AML-193 (cell line): ENCODE measurements around the gene CDC42BPG.

Experiments used
- DNase-seq, 2 experiments: peaks; one replicate each; lab custom pipeline; 2025; lab: John Stamatoyannopoulos, UW

CDC42BPG gene

DNA sequence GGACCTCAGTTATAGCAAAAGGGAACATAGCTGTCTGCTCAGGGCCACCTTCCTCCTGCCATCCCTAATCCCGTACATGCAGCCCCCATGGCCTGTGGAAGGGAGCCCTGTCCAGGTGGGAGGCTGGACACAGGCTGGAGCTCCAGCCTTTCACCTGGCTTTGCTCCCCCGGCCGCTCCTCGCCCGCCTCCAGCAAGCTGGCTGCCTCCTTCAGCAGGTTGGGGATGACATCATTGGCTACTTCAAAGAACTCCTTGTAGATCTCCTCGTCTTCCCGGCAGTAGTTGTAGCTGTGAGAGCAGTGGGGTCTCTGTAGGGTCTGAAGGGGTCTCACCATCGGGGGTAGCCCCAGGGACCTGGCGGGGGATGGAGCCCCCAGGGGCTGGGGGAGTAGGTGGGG lies 39.0 kb downstream of the CDC42BPG start:
- no peak for DNase-seq

DNA sequence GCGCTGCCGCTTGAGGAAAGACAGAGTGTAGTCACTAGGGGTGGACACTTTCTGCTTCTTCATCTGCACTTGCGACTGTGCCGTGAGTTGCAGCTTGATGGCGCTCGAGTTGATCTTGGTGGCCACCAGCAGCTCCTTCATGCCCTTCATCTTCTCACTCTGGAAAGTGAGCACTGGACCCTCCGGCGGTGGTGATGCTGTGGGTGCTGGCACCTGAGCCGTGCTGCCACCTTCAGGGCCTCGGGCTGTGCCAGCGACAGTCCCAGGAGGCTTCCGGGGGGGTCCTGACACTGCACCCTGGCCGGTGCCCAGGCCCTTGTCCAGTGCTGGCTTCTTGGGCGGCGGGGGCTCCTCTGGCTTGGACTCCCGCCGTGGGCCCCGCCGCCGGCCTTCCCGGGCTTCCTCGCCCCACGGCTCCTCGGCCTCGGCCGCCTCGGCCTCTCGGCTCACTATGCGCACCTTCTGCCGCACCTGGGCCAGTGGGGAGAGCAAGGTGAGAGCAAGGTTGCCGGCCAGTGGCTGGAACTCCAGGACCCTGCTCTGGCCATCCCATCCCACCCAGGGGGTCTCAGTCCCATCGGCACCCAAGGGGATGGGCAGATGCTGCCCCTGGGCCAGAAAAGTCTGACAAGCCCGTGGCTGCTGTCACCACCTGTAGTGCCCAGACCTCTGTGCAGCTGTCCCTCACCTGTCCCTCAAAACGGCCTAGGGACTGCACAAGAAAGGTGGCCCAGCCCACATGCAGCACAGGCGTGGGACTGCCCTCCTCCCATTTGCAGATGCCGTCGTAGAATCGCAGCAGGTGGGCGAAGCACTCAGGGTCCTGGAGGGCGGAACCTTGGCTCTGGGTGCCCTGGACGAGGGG lies 39.9 kb downstream of the CDC42BPG start:
- DNase-seq: no peak

DNA sequence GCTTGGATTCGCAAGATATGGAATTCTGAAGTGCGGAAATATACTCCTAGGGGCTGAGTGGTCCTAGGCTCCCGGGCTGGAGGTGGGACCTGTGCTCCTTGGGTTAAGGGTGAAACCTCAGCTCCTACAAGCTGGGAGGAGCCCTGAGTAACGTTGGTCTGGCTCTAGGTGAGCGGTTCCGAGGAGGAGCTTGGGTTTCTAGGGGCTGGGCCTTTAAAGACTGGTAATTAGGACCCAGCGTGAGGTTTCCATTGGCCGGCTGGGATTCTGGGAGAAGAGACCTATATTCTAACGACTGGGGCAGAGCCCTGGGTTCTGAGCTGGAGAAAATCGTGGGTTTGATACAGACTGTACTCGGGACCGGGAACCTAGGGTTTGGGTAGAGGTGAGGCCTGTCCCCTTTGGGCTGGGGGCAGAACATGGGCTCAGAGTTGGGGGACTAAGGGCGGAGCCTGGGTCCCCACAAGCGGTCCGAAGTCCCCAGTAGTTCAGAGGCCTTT lies 40.6 kb downstream of the CDC42BPG start:
- DNase-seq: no peak

DNA sequence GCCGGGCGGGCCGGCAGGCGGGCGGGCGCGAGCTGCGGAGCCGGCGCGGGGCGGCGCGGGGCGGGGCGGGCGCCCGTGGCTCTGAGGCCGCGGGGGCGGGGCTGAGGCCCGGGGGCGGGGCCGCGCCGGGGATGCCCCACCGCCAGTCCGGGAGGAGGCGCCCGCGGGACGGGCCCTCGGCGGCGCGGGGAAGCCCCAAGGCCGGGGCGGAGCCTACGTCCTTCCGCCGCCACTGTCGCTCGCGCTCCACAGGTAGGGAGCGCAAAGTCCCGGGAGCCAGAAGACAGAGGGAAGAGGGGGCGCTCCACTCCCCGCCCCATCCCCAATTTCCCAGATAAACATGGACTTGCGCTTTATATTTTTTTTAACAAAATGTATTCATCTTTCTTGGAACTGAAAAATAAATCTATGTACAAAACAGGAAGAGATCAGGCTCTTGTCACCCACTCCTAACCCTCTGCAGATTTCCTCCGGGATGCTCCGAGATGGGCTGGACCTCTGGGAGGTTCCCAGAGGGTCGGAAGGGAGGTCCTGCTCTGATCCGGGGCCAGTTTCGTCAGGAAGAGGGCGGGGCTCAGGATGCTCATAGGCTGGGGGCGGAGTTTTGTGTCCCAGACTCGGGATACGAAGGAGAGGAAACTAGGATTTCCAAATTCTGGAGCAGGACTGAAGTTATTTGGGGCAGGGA lies 41.2 kb downstream of the CDC42BPG start, which contains the start of gene MAP4K2:
Gene MAP4K2, minus strand, starts transcription at position 57 of the 688 bp plus-strand sequence. CDS start 65 bp downstream, outside the sequence.
- peak; percentile 36 to 63 for DNase-seq

DNA sequence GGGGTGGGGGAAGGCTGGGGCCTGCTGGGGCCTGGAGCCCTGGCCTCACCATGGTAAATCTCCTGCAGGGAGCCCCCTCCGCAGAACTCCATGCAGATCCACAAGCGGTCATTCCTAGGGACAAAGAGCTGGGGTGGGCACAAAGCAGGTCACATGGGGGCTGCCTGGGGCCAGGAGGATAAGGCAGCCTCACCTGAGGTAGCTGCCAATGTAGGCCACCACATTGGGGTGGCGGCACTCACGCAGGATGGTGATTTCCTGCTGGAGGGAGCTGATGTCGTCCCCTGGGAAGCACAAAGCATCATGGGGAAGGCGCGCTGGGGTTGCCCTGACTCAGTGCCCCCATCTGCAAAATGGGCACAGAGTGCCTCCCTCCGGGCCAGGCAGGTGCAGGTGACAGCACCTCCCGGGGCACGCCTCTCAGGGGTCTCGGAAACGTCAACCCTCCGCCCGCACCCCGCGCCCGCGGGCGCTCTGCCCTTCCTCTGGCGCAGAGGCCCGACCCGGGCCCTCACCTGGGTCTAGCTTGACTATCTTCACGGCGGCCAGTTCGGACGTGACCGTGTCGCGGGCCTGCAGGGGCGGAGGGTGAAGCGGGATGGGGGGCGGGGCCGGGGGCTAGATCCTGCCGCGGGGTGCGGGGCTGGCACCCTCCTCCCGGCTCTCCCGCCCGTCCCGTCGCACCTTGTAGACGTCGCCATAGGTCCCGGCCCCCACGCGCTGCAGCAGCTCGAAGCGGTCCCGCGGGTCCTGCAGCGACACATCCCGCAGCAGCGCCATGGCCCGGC lies 41.9 kb downstream of the CDC42BPG start:
- no peak for DNase-seq

DNA sequence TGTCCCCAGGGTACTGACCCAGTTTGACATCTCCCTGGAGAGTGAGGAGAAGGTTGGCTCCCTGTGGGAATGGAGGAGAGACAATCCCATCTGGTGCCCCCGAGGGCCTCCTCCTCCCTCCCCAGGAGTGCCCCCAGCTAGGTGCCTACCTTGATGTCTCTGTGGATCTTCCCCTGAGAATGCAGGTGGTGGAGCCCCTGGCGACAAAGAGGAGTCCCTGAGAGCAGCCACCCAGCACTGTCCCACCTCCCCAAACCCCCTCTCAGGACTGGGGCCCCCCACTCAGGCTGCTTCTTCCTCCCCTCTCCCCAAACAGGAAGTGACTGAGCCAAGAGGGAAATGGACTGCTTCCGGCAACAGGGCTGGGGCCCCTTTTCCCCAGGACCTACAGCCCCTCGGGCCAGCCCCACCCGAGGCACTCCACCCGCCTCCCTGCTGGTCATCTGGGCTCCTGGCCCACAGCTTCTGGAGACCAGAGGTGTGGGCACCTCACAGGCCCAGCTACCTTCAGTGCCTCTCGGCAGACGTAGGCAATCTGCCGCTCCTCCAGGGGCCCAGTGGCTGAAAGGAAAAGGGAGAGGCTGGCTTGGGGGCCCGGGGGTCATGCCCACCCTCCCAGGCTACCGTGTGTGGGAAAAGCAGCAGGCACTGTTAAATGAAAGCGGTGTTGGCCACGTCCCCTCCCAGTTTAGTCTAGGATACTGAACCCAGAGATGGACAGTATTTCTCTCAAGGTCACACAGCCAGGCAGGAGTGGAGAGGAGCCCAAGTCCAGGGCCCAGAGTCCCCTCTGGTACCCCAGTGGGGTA lies 42.7 kb downstream of the CDC42BPG start:
- no peak for DNase-seq

DNA sequence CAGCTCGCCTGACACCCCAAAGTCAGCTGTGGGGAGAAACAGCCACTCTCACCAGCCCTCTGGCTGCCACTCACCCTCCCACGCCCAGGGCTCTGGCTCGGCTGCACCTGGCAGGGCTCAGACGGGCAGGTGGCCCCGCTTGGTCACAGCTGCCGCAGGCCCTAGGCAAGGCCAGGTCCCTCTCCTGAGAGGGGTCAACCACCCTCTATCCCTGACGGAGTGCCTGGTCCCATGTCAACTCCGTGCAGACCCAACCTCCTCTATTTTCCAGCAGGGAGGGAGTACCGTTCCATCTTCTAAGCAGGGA lies 43.3 kb downstream of the CDC42BPG start:
- no peak for DNase-seq

DNA sequence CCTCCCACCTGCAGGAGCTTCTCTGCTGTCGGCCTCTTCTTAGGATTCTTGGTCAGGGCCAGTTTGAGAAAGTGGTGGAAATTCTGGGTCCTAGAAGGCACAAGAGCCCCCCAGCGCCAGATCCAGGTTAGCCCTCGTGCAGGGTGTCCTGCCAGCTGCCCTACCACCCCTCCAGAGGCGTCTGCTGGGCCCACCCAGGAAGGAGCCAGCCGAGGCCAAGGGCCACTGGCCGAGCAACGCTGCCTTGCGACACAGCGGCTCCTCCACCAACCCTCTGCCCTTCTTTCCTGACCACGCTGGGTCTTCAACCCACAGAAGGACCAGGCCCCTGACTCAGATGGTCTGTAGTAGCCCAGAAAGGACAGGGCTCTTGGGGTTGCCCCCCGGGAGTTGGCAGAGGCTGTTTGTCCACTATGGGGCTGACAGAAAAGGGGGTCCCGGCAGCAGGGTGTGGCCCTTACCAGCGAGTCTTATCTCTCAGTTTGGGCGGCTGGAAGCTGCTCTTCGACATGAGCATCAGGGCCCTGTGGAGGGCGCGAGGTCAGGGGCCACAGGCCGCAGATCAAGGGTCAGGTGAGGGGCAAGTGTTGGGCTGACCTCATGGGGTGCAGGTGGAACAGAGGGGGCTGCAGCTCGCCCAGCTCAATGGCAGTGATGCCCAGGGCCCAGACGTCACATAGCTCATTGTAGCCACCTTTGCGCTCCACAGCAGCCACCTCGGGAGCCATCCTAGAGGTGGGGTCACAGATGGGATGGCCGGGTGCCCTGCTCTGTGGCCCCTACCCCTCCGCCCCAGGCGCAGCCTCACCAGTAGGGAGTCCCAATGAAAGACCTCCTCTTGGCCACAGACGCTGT lies 43.9 kb downstream of the CDC42BPG start:
- no peak for DNase-seq

DNA sequence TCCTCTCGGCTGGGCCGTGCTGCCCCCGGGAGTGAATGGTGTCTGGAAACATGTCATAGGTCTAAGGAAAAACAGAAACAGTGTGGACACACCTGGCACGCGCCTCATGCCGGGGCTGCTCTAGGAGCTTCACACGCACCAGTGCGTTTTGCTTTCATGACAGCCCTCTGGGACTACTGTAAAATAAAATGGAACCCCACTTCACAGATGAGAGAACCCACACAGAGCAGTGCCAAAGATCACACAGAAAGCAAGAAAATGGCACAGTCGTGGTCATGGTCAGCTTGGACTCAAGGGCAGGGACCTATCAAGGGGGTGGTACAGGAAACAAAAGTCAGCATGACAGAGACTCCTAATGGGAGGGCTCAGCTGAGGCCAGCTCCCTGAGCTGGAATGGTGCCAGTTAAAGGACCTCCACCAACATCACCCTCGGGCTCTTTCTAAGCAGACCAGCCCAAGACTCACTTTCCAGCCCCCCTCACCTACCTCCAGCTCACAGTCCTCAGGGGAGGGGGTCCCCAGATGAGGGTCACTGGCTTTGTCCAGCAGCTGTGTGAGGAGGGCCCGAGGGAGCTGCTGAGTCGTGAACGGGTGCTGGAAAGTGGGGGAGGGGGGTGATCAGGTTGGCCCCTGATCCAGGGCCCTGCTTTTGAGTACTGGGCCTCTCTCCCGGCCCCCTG lies 44.7 kb downstream of the CDC42BPG start:
- no peak for DNase-seq

DNA sequence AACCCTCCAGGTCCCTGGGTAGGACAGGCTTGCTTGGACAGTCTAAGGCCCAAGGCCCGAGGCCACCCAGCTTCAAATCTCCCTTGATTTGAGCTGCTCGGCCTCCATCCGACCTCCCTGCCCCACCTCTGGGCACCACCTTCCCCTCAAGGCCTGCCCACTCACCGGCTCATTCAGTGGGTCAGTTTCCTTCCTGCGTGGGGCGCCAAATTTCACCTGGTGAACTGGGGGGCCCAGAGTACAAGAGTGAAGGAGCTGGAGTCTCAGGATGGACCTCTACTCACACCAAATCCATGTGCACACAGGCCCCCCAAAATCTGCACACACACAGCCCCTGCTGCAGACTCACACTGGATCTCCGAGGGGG lies 45.2 kb downstream of the CDC42BPG start:
- no peak for DNase-seq

DNA sequence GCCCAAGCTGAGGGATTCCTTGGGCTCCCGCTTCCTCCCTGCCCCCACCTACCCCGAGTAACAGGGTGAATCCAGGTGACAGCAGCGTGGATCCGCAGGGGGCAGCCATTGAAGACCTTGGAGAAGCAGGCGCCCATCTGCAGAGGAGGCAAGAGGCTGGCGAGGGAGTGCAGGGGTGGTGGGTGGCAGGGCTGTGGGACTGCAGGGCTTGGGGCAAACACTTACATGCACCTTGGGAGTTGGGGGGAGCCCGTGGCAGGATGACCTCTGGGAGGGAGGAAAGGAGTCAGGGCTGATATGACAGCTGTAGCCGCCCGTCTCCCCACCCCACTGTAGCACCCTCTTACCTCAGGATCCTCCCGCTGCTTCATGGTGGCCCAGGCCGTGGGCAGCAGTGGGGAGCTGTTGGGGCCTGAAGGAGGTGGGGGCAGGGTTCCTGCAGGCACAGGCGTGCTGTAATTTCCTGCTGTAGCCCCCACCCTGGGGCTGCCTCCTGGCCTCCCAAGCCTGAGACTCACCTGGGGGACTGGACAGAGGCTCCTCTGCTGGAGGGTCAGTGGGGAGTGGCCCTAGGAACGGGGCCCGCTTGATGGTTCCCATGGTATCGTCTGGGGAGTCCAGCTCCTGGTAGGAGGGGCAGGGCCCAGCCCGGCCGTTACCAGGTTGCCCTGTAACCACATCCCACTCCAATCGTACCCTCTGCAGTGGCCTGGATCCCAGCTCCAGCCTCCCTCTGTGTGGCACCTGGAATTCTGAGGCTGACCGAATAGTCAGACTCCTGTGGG lies 47.5 kb downstream of the CDC42BPG start:
- DNase-seq: no peak

DNA sequence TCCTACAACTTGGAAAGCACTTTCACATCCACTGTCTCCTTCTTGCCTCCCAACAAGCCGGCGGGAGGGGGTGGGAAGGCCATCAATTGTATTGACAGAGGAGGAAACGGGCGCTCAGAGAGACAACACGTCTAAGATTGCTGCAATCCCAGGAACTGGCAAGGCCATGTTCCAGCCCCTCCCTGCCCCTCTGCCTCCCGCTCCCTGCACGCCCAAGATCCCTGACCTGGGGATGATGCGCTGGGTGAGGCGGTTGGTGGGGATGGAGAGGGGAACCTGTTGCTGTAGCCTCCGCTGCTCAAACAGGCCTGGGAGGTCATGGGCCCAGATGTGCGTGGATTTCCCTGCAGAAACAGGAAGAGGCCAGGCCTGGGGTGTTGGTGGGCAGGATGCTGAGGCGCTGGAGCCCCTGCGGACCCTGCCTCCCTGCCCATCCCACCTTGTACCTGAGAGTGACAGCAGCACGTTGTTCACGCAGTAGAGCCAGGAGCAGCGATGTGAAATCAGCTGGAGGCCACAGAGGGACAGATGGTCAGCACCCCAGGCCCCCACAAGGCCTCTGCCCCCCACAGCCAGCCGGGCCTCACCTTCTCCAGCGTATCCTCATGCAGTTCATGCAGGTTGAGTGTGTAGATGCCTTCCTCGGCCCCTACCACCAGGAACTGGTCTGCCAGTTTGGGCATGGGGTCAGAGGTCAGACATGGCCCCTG lies 48.3 kb downstream of the CDC42BPG start:
- DNase-seq: no peak

DNA sequence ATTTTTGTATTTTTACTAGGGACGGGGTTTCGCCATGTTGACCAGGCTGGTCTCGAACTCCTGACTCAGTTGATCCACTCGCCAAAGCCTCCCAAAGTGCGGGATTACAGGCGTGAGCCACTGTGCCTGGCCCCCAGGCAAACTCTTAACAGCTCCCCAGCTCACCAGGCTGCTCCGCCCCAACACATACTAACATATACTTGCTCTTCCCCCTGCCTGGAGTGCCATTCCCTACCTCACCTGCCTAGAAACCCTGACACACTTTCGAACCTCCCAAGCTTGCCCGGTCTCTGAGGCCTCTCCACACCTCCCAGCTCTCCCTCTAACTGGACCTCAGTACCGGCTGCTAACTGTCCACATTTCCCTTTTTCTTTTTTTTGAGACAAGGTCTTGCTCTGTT lies 49.9 kb downstream of the CDC42BPG start:
- DNase-seq: no peak

DNA sequence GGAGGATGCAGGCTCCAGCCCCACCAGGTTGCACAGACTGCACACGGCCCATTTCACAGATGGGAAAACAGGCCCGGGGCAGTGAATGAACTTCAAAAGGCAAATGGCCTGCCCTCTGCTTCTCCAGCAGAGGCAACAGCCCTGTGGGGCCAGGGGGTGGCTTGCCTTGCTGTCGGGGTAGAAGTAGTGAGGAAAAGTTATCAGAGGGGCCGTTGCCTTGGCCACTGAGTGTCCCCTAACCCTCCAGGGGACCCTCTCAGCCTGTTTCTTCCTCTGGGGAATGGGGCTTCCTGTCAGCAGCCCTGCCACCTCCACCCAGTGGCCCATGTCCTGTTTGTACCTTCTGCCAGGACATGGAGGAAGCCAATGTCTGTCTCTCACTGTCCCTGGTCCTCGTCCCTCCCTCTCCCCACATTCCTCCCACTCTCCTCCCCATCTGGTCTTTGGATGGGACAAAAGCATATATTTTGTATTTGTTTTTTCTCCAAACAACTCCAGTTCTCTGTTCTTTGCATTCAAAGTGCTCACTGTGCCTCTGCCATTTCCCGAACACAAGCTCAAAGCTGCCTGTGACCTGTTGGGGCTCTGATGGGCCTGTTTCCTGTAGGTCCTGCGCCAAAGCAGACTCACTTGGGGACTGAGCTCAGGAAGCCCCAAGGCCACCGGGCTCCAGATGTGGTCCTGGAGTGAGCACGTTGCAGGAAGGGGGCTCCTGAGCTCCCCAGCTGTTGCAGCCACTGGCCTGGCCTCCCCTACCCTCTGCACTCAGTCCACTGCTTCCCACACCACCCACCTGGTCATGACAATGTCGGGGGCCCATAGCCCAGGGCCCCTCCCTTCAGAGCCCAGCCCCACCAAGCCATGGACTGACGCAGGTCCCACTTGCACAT lies 50.9 kb downstream of the CDC42BPG start:
- no peak for DNase-seq

DNA sequence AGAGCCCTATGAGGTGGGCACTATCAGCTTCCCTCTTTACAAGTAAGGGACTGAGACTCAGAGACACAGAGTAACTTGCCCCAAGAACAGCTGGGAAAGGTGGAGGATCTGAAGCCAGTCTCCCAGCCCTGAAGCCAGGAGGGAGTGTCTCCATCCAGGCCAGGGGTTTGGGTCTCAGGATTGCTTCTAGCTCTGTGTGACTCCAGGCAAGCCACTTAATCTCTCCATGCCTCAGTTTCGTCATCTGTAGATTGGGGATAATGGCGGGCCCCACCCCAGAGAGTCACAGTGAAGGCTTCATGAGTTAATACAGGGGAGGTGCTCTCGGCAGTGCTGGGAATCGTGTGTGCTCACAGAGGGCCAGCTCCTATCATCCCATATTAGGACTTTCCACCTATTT lies 52.0 kb downstream of the CDC42BPG start:
- no peak for DNase-seq

DNA sequence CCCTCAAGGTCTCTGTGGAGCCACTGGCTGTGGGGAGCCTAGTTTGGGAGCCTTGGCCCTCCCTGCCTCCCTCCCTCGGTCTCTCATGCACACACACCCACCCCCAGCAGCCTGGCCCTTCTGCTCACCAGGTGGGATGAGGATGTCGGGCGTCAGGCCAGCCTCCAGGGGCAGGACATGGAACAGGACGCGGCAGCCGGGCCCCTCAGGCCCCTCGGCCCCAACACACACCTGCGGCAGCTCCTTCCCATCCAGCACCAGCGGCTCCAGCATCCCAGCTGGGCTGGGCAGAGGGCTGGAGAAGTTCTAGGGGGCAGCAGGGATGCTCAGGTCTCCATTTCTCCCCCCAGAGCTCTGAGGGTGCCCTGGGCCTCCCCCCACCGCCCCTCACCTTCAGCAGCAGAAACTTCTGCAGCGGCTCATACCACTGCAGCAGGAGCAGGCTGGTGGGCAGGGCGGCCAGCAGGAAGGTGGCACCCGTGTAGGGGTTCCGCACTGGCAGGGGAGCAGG lies 52.6 kb downstream of the CDC42BPG start:
- no peak for DNase-seq
